ENCODE data around the gene ABCA2. TPM values are rescaled to one million over a fixed set of nuclear protein-coding genes. Genes with fewer than 3 reads are reported as not detected.
A peak's percentile ranks its signal among the peaks of the same experiment; 100 is the strongest.

ABCA2 gene
- total RNA-seq, 1 experiment from 2014 or later = 22.4 TPM

DNA sequence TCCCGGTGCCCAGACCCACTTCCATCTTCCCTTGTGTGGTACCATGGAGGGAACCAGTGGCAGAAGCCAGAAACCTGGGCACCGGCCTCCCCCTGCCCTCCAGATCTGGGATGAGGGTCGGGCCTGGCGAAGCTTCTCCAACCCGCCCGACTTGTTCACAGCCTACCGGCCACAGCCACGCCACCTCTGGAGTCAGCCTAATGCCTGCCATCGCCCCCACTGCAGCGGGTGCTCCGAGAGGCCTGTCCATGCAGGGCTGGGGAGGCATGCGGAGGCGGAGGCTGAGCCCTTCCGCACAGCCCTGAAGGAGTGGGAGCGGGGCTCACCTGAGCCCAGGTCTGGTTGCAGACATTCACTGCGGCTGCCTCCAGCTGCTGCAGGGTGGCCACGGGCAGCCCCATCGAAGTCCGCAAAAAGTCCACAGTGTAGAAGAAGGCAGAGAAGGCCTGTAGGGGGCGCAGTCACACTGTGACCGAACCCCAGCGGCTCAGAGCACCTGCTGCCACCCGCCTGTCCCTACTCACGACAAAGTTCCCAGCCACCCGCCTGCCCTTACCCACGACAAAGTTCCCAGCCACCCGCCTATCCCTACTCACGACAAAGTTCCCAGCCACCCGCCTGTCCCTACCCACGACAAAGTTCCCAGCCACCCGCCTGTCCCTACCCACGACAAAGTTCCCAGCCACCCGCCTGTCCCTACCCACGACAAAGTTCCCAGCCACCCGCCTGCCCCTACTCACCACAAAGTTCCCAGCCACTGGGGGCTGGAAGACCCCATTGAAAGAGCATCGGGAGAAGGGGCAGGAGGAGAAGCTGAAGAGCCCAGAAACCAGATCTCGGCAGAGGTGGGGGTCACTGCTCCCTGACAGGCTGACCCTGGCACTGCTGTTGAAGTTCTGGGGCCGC lies 21.8 kb upstream of the ABCA2 start:
- H3K4me3 Mint-ChIP-seq = no peak overlapping the region
- TF ChIP-seq, protein P1, sequence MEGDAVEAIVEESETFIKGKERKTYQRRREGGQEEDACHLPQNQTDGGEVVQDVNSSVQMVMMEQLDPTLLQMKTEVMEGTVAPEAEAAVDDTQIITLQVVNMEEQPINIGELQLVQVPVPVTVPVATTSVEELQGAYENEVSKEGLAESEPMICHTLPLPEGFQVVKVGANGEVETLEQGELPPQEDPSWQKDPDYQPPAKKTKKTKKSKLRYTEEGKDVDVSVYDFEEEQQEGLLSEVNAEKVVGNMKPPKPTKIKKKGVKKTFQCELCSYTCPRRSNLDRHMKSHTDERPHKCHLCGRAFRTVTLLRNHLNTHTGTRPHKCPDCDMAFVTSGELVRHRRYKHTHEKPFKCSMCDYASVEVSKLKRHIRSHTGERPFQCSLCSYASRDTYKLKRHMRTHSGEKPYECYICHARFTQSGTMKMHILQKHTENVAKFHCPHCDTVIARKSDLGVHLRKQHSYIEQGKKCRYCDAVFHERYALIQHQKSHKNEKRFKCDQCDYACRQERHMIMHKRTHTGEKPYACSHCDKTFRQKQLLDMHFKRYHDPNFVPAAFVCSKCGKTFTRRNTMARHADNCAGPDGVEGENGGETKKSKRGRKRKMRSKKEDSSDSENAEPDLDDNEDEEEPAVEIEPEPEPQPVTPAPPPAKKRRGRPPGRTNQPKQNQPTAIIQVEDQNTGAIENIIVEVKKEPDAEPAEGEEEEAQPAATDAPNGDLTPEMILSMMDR (conservative IDR thresholded peaks at IDR 0.05) = peak; percentile 77

More for the DNA sequence above, 21.8 kb upstream of the ABCA2 start:
- Histone ChIP-seq H3K9ac (ENCODE audit: extremely low read depth, insufficient read length, low read length) (no peak overlapping the region), H3K4me2 (ENCODE audit: insufficient read depth, insufficient read length, low read length) (no peak overlapping the region), H3K14ac (ENCODE audit: insufficient read depth, low read length) (no peak overlapping the region), H4K91ac (ENCODE audit: insufficient read length, low read depth, low read length) (no peak overlapping the region), H3K9me3 (ENCODE audit: control insufficient read depth, low read depth, low read length) (no peaks in the 10 kb centered on the region), H3K23me2 (ENCODE audit: insufficient read length, low read depth, low read length, poor library complexity, severe bottlenecking) (peaks cover 16% of the 10 kb centered on the region), H2BK120ac (ENCODE audit: low read depth, low read length, poor library complexity, severe bottlenecking) (no peak overlapping the region), H4K5ac (ENCODE audit: insufficient read length, low read depth, low read length) (no peak overlapping the region), H4K20me1 (ENCODE audit: control insufficient read depth, insufficient read depth, insufficient read length) (no peaks in the 10 kb centered on the region), H3K79me2 (ENCODE audit: insufficient read depth, low read length) (0 out of 2 replicates have a peak, but pooled peaks cover 1% of the 10 kb centered on the region), H2AK5ac (ENCODE audit: insufficient read length, low read length) (no peak overlapping the region), H3K27me3 (ENCODE audit: insufficient read depth, low read length) (peaks cover 7% of the 10 kb centered on the region; the same call in 1 of the 2 replicates), H3K27ac (ENCODE audit: insufficient read length, low read depth, low read length) (no peak overlapping the region), H3T11ph (ENCODE audit: low read length) (no peak overlapping the region), H2BK15ac (ENCODE audit: low read depth, low read length) (no peak overlapping the region), H2BK5ac (ENCODE audit: insufficient read length, low read length) (no peak overlapping the region), H3K4me1 (ENCODE audit: insufficient read depth, low read length) (no peaks in the 10 kb centered on the region), H3K79me1 (ENCODE audit: insufficient read depth, low read depth, low read length, poor library complexity, severe bottlenecking) (no peaks in the 10 kb centered on the region), H3K18ac (ENCODE audit: insufficient read length, low read depth, low read length) (no peak overlapping the region), H3K23ac (ENCODE audit: insufficient read length, low read depth, low read length) (no peak overlapping the region), H2BK20ac (ENCODE audit: low read depth, low read length, poor library complexity, severe bottlenecking) (no peak overlapping the region), H3K56ac (ENCODE audit: insufficient read length, low read depth, low read length) (no peak overlapping the region), H3K4ac (ENCODE audit: low read depth, low read length) (no peak overlapping the region), H2AFZ (ENCODE audit: low read length) (no peak overlapping the region), H2BK12ac (ENCODE audit: insufficient read length, low read depth, low read length) (no peak overlapping the region), H4K8ac (replicated peaks; ENCODE audit: insufficient read length, low read depth, low read length) (no peak overlapping the region)
- no CpG with 5 or more reads among the region's 38 CpGs for WGBS (ENCODE audit: extremely low coverage, insufficient read length, low lambda C conversion rate)
- Mint-ChIP-seq H3K27me3 (ENCODE audit: low read depth) (peaks cover 73% of the 10 kb centered on the region), H3K36me3 (ENCODE audit: insufficient read depth in 1 of 3, low read depth in 3 of 3) (no peaks in the 10 kb centered on the region), H3K9me3 (no peaks in the 10 kb centered on the region), H3K4me1 (peaks cover 5 to 11% of the 10 kb centered on the region in 2 experiments), H3K27ac (no peak overlapping the region)
- peak; percentile 79 for DNase-seq

Measured in H9 (cell line).